Gastrocnemius medialis (tissue), 4 donors: ENCODE data around the gene NR5A1. TPM values are rescaled to one million over a fixed set of nuclear protein-coding genes. Genes with fewer than 3 reads are reported as not detected.

Source experiments
- ATAC-seq, 2 donors: fragments of 150-250 bp; one replicate each; pipeline ENCODE4 v1.9.1; 2016
- DNase-seq, 2 donors: peaks; one replicate each; pipeline ENCODE4 v3.0.0-alpha.2; 2019
- H3K27ac ChIP-seq, 4 donors: fragments of 200-600 bp; sonication (generic); 1 replicate in 1 of 4; 2 replicates in 3 of 4; pipeline ENCODE4 v1.5.1; 2016 to 2018; ENCODE audit warnings: mild to moderate bottlenecking in 2 of 4, moderate library complexity in 1 of 4
- H3K27me3 ChIP-seq, 3 donors: fragments of 200-600 bp; sonication (generic) in 2 of 3; 1 replicate in 1 of 3; 2 replicates in 2 of 3; pipeline versions ENCODE4 v1.5.1 to v1.6.0; 2016 to 2019; ENCODE audit warnings: mild to moderate bottlenecking in 1 of 3, moderate library complexity in 1 of 3
- H3K36me3 ChIP-seq, 2 donors: fragments of 200-600 bp; sonication (generic) in 1 of 2; one replicate each; pipeline ENCODE4 v1.5.1; 2017 to 2018
- H3K4me1 ChIP-seq, 2 donors: fragments of 200-600 bp; sonication (generic) in 1 of 2; one replicate each; pipeline ENCODE4 v1.5.1; 2016 to 2017; ENCODE audit warnings: mild to moderate bottlenecking in 2 of 2
- H3K4me3 ChIP-seq, 4 donors: fragments of 200-600 bp; sonication (generic) in 3 of 4; 1 replicate in 1 of 4; 2 replicates in 3 of 4; pipeline ENCODE4 v1.5.1; 2016 to 2019; ENCODE audit warnings: mild to moderate bottlenecking in 2 of 4
- H3K9me3 ChIP-seq, 3 donors: fragments of 200-600 bp; sonication (generic) in 2 of 3; 1 replicate in 1 of 3; 2 replicates in 2 of 3; pipeline ENCODE4 v1.5.1; 2016 to 2019
- CTCF ChIP-seq, 5 experiments: fragments of 450-650 bp in 3 of 5; fragments of 200-600 bp in 2 of 5; sonication (generic) in 2 of 5; IDR thresholded peaks in 4 of 5; conservative IDR thresholded peaks in 1 of 5; 1 replicate in 4 of 5; 2 replicates in 1 of 5; pipeline ENCODE4 v1.5.1; 2016 to 2019; ENCODE audit warnings: antibody characterized with exemption in 5 of 5, mild to moderate bottlenecking in 3 of 5, moderate library complexity in 3 of 5
- POLR2A ChIP-seq, 2 donors: fragments of 450-650 bp; IDR thresholded peaks; one replicate each; pipeline ENCODE4 v1.6.1; 2017; ENCODE audit warnings: antibody characterized with exemption in 2 of 2, mild to moderate bottlenecking in 2 of 2, moderate library complexity in 2 of 2
- in situ Hi-C, 4 donors: fragments of 200-750 bp; cut with MboI; loops; one replicate each; pipeline versions ENCODE4 v1.15.0 to v1.8.0; 2017; ENCODE audit warnings: low sequenced_read_pairs in 4 of 4
- intact Hi-C: fragments of 100-400 bp; cut with DNase I; formaldehyde crosslinking; loops from one replicate; pipeline ENCODE4 v1.15.1; 2023; ENCODE audit warnings: low total_unique reads
- total RNA-seq, 4 donors: library from RNA; depleted of rRNA; stranded (reverse); fragments of >200 nt; gene quantifications; one replicate each; pipeline versions ENCODE4 v1.1.0 to v1.2.3, GENCODE V29; 2016

NR5A1 gene
- total RNA-seq, 4 donors from 2014 or later, result not detected

GRCh38 chr9:124521142-124521541, 13.9 kb upstream of the NR5A1 start:
- TF ChIP-seq CTCF (IDR thresholded peaks at IDR 0.05 in 4 of 5, conservative IDR thresholded peaks at IDR 0.05 in 1 of 5) (no peak), POLR2A (IDR thresholded peaks at IDR 0.05) (no peak)

DNA sequence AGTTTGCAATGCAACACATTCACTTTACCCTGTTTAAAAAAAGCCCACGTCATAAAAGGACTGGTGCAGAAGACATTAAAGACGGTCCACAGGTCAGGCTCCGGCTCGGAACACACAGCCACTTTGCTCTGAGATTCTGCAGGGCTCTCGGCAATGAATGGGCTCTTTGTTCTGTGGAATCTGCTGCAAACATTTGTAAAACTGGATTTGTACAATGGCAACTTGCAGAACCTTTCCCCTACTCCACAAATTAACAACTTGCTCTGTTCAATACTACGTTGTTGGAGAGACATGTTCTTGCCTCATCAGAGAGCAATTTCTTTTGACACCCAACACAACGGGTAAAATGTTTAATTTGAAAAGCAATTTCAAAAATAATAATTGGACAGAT, 13.0 kb upstream of the NR5A1 start:
- DNase-seq, result no peak
- H3K9me3 ChIP-seq, result no peaks in the 10 kb centered on the region
- no peak for ATAC-seq
- no peak overlapping the region for H3K4me3 ChIP-seq
- intact Hi-C loops, result no loop called here
- TF ChIP-seq POLR2A (IDR thresholded peaks at IDR 0.05) (no peak), CTCF (IDR thresholded peaks at IDR 0.05 in 4 of 5, conservative IDR thresholded peaks at IDR 0.05 in 1 of 5) (no peak)
- in situ Hi-C loops, result no loop called here
- H3K4me1 ChIP-seq, result no peaks in the 10 kb centered on the region
- no peaks in the 10 kb centered on the region for H3K27me3 ChIP-seq
- H3K27ac ChIP-seq, result no peak overlapping the region
- H3K36me3 ChIP-seq, result no peaks in the 10 kb centered on the region

More at GRCh38 chr9:124521142-124521541, 13.9 kb upstream of the NR5A1 start:
- in situ Hi-C loops (no loop called here), intact Hi-C loops (no loop called here)
- no peak overlapping the region for H3K4me3 ChIP-seq
- no peaks in the 10 kb centered on the region for H3K9me3 ChIP-seq
- DNase-seq, result no peak
- H3K36me3 ChIP-seq, result no peaks in the 10 kb centered on the region
- no peaks in the 10 kb centered on the region for H3K27me3 ChIP-seq
- no peaks in the 10 kb centered on the region for H3K4me1 ChIP-seq
- ATAC-seq, result no peak
- no peak overlapping the region for H3K27ac ChIP-seq

- no peak for DNase-seq
Observed at GRCh38 chr9:124518116-124518515, 10.9 kb upstream of the NR5A1 start.

DNA sequence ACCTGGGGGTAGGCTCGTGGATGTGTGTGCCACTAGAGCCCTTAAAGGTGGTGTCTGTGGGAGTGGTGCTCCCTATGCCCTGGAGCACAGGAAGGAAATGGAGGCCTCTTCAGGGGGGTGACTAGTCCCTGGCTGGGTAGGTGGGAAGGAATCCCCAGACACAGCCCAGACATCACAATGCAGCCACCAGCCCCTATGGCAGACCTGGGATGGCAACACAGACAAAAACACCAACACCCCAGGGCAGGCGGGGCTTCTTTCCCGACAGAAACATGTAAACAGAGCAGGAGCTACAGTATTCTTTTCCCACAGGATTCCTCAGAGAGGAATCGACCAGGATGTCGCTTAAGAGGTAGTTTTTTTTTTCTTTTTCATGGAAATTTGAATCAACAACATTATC, 10.4 kb upstream of the NR5A1 start:
- H3K27ac ChIP-seq, result no peak overlapping the region
- intact Hi-C loops (no loop called here), in situ Hi-C loops (no loop called here)
- H3K36me3 ChIP-seq, result no peaks in the 10 kb centered on the region
- H3K4me1 ChIP-seq, result no peaks in the 10 kb centered on the region
- no peaks in the 10 kb centered on the region for H3K27me3 ChIP-seq
- H3K4me3 ChIP-seq, result no peak overlapping the region
- ATAC-seq (no peak), DNase-seq (no peak)
- TF ChIP-seq POLR2A (IDR thresholded peaks at IDR 0.05) (no peak), CTCF (IDR thresholded peaks at IDR 0.05 in 4 of 5, conservative IDR thresholded peaks at IDR 0.05 in 1 of 5) (no peak)
- no peaks in the 10 kb centered on the region for H3K9me3 ChIP-seq

More at GRCh38 chr9:124518116-124518515, 10.9 kb upstream of the NR5A1 start:
- Histone ChIP-seq H3K27me3 (no peaks in the 10 kb centered on the region), H3K36me3 (no peaks in the 10 kb centered on the region), H3K27ac (no peak overlapping the region), H3K4me1 (no peaks in the 10 kb centered on the region), H3K4me3 (no peak overlapping the region), H3K9me3 (no peaks in the 10 kb centered on the region)
- intact Hi-C loops (no loop called here), in situ Hi-C loops (no loop called here)
- no peak for ATAC-seq
- TF ChIP-seq CTCF (IDR thresholded peaks at IDR 0.05 in 4 of 5, conservative IDR thresholded peaks at IDR 0.05 in 1 of 5), result no peak
- TF ChIP-seq POLR2A (IDR thresholded peaks at IDR 0.05), result no peak

- Histone ChIP-seq H3K36me3 (no peaks in the 10 kb centered on the region), H3K4me3 (no peak overlapping the region), H3K9me3 (no peaks in the 10 kb centered on the region), H3K4me1 (no peaks in the 10 kb centered on the region), H3K27me3 (no peaks in the 10 kb centered on the region), H3K27ac (no peak overlapping the region)
- TF ChIP-seq POLR2A (IDR thresholded peaks at IDR 0.05) (no peak), CTCF (IDR thresholded peaks at IDR 0.05 in 4 of 5, conservative IDR thresholded peaks at IDR 0.05 in 1 of 5) (no peak)
- intact Hi-C loops (no loop called here), in situ Hi-C loops (no loop called here)
- DNase-seq, result no peak
- ATAC-seq, result no peak
Observed at GRCh38 chr9:124514874-124515273, 7.7 kb upstream of the NR5A1 start.
